Small intestine (tissue), 7 donors: ENCODE measurements around the gene HADH. TPM values are rescaled to one million over a fixed set of nuclear protein-coding genes. Genes with fewer than 3 reads are reported as not detected.

Source experiments
- DNase-seq, 2 donors: peaks; one replicate each; pipeline versions ENCODE4 v3.0.0 to v3.0.0-alpha.2; 2013
- FAIRE-seq: peaks from 2 replicates; lab custom pipeline; 2012; peaks lifted over from hg19 to GRCh38; lab: Jason Lieb, UNC
- H3K27ac ChIP-seq, 3 donors: one replicate each; pipeline ENCODE4 v1.5.1; 2013; ENCODE audit warnings: low read length in 2 of 3, mild to moderate bottlenecking in 2 of 3, control low read depth in 1 of 3, inconsistent platforms in 1 of 3, low read depth in 1 of 3, moderate library complexity in 1 of 3
- H3K27me3 ChIP-seq, 3 donors: one replicate each; pipeline ENCODE4 v1.6.1; 2013; ENCODE audit warnings: low read length in 3 of 3, inconsistent platforms in 1 of 3; ENCODE audit not compliant: control insufficient read depth in 3 of 3, insufficient read depth in 3 of 3
- H3K36me3 ChIP-seq, 3 donors: one replicate each; pipeline ENCODE4 v1.6.1; 2013; ENCODE audit warnings: low read length in 3 of 3, inconsistent platforms in 1 of 3, low read depth in 1 of 3, mild to moderate bottlenecking in 1 of 3, moderate library complexity in 1 of 3; ENCODE audit not compliant: control insufficient read depth in 3 of 3, insufficient read depth in 2 of 3
- H3K4me1 ChIP-seq, 3 donors: one replicate each; pipeline ENCODE4 v1.6.1; 2013; ENCODE audit warnings: low read length in 2 of 3, inconsistent platforms in 1 of 3, low read depth in 1 of 3, mild to moderate bottlenecking in 1 of 3, moderate library complexity in 1 of 3; ENCODE audit not compliant: control insufficient read depth in 3 of 3, insufficient read depth in 2 of 3
- H3K4me3 ChIP-seq, 3 donors: one replicate each; pipeline ENCODE4 v1.5.1; 2013; ENCODE audit warnings: low read length in 3 of 3, control low read depth in 1 of 3, inconsistent platforms in 1 of 3, low read depth in 1 of 3, mild to moderate bottlenecking in 1 of 3, moderate library complexity in 1 of 3
- H3K9me3 ChIP-seq, 2 donors: one replicate each; pipeline ENCODE4 v1.6.1; 2013; ENCODE audit warnings: low read depth in 1 of 2, low read length in 1 of 2; ENCODE audit not compliant: control insufficient read depth in 2 of 2, insufficient read depth in 1 of 2
- WGBS, 3 donors: extraction: QIAGEN DNeasy Blood & Tissue Kit; methylation state at CpG; one replicate each; pipeline ENCODE4 v1.1.7; 2013; 5-methylcytosine and 5-hydroxymethylcytosine counted together
- polyA plus RNA-seq, 4 donors: library from polyadenylated mRNA; stranded (reverse) in 3 of 4; unstranded in 1 of 4; fragments of 200-250 nt in 3 of 4; fragments of 120-200 nt in 1 of 4; gene quantifications; one replicate each; pipeline versions ENCODE4 v1.2.1 to v1.2.3, GENCODE V29; 2013
- donor health status: healthy with polysubstance abuse.
- donor health status: control.
- donor health status: control.
- donor health status: Bipolar disorder and iron deficiency.
- donor health status: healthy.

Gene HADH
- polyA plus RNA-seq, 4 donors, result 81.9 to 389 (median 139) TPM

- FAIRE-seq (no peak), DNase-seq (no peak)
- H3K27ac ChIP-seq, result no peak overlapping the region
Observed at GRCh38 chr4:107999932-108000539, 10.3 kb downstream of the HADH start.

GRCh38 chr4:108001540-108002135 lies 11.9 kb downstream of the HADH start:
- no peak overlapping the region for H3K4me3 ChIP-seq
- H3K36me3 ChIP-seq, result peaks cover 0 to 24% (median 0%) of the 10 kb centered on the region in 3 donors
- no peak for DNase-seq
- WGBS, 3 donors, result 92 to 97% (median 92%) methylated on average over 3 of the region's 3 CpGs
- no peaks in the 10 kb centered on the region for H3K27me3 ChIP-seq
- no peak overlapping the region for H3K27ac ChIP-seq
- H3K4me1 ChIP-seq, result no peaks in the 10 kb centered on the region
- H3K9me3 ChIP-seq, result peaks cover 0 to 5% of the 10 kb centered on the region in 2 donors
- FAIRE-seq, result no peak

More at GRCh38 chr4:107999932-108000539, 10.3 kb downstream of the HADH start:
- Histone ChIP-seq H3K9me3 (peaks cover 0 to 5% of the 10 kb centered on the region in 2 donors), H3K4me1 (peaks cover 0 to 1% (median 0%) of the 10 kb centered on the region in 3 donors), H3K36me3 (peaks cover 0 to 31% (median 0%) of the 10 kb centered on the region in 3 donors), H3K27me3 (no peaks in the 10 kb centered on the region), H3K4me3 (no peak overlapping the region)
- 88 to 97% (median 90%) methylated on average over 2 of the region's 2 CpGs for WGBS, 3 donors

- peaks cover 0 to 7% of the 10 kb centered on the region in 2 donors for H3K9me3 ChIP-seq
- 82 to 94% (median 88%) methylated on average over 4 of the region's 4 CpGs for WGBS, 3 donors
Observed at GRCh38 chr4:108003982-108004515, 14.4 kb downstream of the HADH start.

GRCh38 chr4:108004646-108005045 lies 15.0 kb downstream of the HADH start:
- H3K4me1 ChIP-seq, result no peaks in the 10 kb centered on the region
- DNase-seq (no peak), FAIRE-seq (no peak)
- H3K27ac ChIP-seq, result no peak overlapping the region
- peaks cover 0 to 7% of the 10 kb centered on the region in 2 donors for H3K9me3 ChIP-seq
- no peaks in the 10 kb centered on the region for H3K27me3 ChIP-seq
- peaks cover 0 to 16% (median 0%) of the 10 kb centered on the region in 3 donors for H3K36me3 ChIP-seq
- no peak overlapping the region for H3K4me3 ChIP-seq
- WGBS, 3 donors, result 83 to 96% (median 88%) methylated on average over 2 of the region's 2 CpGs

More at GRCh38 chr4:108003982-108004515, 14.4 kb downstream of the HADH start:
- Histone ChIP-seq H3K27ac (no peak overlapping the region), H3K4me3 (no peak overlapping the region), H3K27me3 (no peaks in the 10 kb centered on the region), H3K36me3 (peaks cover 0 to 16% (median 0%) of the 10 kb centered on the region in 3 donors), H3K4me1 (no peaks in the 10 kb centered on the region)
- FAIRE-seq, result no peak
- no peak for DNase-seq

- Histone ChIP-seq H3K9me3 (peaks cover 0 to 7% of the 10 kb centered on the region in 2 donors), H3K27me3 (no peaks in the 10 kb centered on the region), H3K4me3 (no peak overlapping the region), H3K36me3 (peaks cover 0 to 13% (median 0%) of the 10 kb centered on the region in 3 donors), H3K27ac (peak overlapping the region in 1 of 3 donors; percentile 24), H3K4me1 (no peaks in the 10 kb centered on the region)
- DNase-seq (peak; percentile 42 to 51), FAIRE-seq (no peak)
- WGBS, 3 donors, result 87 to 95% (median 89%) methylated on average over 1 of the region's 1 CpG
Observed at GRCh38 chr4:108005807-108006206, 16.1 kb downstream of the HADH start.

GRCh38 chr4:108006361-108006760 lies 16.7 kb downstream of the HADH start:
- Histone ChIP-seq H3K36me3 (peaks cover 0 to 18% (median 3%) of the 10 kb centered on the region in 3 donors), H3K27me3 (no peaks in the 10 kb centered on the region), H3K9me3 (peaks cover 0 to 7% of the 10 kb centered on the region in 2 donors), H3K4me3 (no peak overlapping the region), H3K27ac (no peak overlapping the region), H3K4me1 (no peaks in the 10 kb centered on the region)
- DNase-seq (no peak), FAIRE-seq (no peak)

- peaks cover 0 to 20% (median 3%) of the 10 kb centered on the region in 3 donors for H3K36me3 ChIP-seq
- DNase-seq (no peak), FAIRE-seq (no peak)
- 95 to 97% (median 97%) methylated on average over 7 of the region's 7 CpGs for WGBS, 3 donors
- no peak overlapping the region for H3K4me3 ChIP-seq
- H3K9me3 ChIP-seq, result peaks cover 0 to 3% of the 10 kb centered on the region in 2 donors
- H3K27ac ChIP-seq, result no peak overlapping the region
- H3K27me3 ChIP-seq, result no peaks in the 10 kb centered on the region
- no peaks in the 10 kb centered on the region for H3K4me1 ChIP-seq
Observed at GRCh38 chr4:108007984-108008383, 18.3 kb downstream of the HADH start.

GRCh38 chr4:108008721-108009120 lies 19.0 kb downstream of the HADH start:
- DNase-seq, result no peak
- no peak overlapping the region for H3K4me3 ChIP-seq
- H3K9me3 ChIP-seq, result peaks cover 0 to 3% of the 10 kb centered on the region in 2 donors
- H3K27me3 ChIP-seq, result no peaks in the 10 kb centered on the region
- peaks cover 2 to 24% (median 3%) of the 10 kb centered on the region in 3 donors for H3K36me3 ChIP-seq
- no peak overlapping the region for H3K27ac ChIP-seq
- FAIRE-seq, result no peak
- WGBS, 3 donors, result 92 to 94% (median 93%) methylated on average over 2 of the region's 2 CpGs
- no peaks in the 10 kb centered on the region for H3K4me1 ChIP-seq
